Ramos (cell line): Measurements from ENCODE around the gene CTNNA3.

Experiments used
- in situ Hi-C: fragments of 300-500 bp; cut with MboI; formaldehyde crosslinking; loops from one replicate; pipeline ENCODE4 v1.14.3; 2022; ENCODE audit warnings: low sequenced_read_pairs; ENCODE audit not compliant: unreplicated experiment

The CTNNA3 gene

DNA sequence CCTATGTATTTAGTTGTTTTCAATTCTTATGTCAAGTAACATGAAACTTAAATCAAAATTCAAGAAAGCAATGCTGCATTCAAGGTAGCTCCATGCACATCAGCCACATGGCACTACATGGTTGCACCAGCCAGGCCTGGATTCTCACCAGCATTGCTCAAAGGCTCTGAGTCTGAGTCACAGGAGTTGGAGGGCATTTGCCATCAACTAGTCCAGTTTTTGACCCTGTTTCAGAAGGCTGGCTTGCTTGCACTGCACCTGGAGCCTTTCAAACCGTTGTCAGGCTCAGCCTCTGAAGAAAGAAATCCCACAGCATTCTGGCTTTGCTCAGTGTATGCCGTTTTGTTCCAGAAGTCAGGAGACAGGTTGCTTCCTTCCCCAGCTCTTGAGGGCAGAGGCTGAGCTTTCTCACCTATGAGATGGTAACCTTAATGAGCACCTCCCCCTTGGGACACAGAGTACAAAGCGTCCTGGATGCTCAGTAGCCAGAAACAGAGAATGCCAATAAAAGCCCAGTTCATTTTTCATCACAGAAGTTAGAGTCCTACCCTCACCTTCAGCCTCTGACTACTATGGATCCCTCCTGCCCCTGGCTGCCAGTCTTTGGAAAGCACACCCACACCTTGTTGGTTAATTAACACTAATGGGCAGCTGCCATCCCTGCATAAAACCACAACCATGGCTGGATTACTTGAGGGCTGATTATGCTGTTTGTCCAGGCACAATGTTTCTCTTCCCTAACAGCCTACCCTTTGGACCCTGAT, 1058.5 kb downstream of the CTNNA3 start:
- in situ Hi-C loops, result no loop called here

GRCh38 chr10:66629996-66630395, 1066.0 kb downstream of the CTNNA3 start:
- in situ Hi-C loops, result no loop called here

- in situ Hi-C loops, result no loop called here
Observed at GRCh38 chr10:66627156-66627555, 1068.8 kb downstream of the CTNNA3 start.

- in situ Hi-C loops, result no loop called here
Observed at GRCh38 chr10:66625709-66626590, 1070.0 kb downstream of the CTNNA3 start.

- in situ Hi-C loops, result no loop called here
Observed at GRCh38 chr10:66622050-66622449, 1073.9 kb downstream of the CTNNA3 start.

DNA sequence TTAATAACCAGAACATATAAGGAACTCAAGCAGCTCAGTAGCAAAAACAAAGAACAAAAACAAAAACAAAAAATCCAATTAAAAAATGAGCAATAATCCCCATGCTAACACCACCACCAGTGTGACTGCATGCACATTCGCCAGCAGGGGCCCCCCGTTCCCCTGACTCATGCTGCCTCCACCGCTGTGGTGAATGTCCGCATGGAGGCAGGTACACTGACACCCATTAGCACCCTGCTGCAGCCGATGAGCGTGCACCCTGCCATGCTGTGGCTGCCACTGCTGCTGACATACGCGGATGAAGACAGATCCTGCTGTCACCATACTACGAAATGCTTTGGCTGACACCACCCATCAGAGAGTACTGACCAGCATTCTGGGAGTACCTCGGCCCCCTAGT, 1091.8 kb downstream of the CTNNA3 start:
- in situ Hi-C loops, result no loop called here

DNA sequence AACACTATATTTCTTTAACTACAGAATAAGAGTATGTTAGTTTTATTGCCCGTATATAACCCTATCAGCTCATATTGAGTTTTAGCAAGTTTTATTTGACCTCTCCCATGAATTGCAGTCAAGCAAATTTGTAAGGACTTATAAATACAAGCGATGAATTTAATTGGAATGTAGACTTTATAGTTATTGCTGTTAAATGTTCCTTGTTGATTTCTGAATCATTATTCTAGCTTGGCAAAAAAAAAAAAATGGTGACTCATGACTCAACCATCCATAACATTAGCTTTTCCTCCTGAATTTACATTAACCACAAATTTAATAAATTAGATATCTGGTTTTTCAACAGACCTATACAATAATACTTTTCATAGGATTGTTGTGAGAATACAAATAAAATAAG, 1104.1 kb downstream of the CTNNA3 start:
- in situ Hi-C loops, result no loop called here

- in situ Hi-C loops, result no loop called here
Observed at GRCh38 chr10:66587680-66588050, 1108.3 kb downstream of the CTNNA3 start.

- in situ Hi-C loops, result no loop called here
Observed at GRCh38 chr10:66586897-66587679, 1108.9 kb downstream of the CTNNA3 start.

- in situ Hi-C loops, result no loop called here
Observed at GRCh38 chr10:66586073-66586472, 1109.9 kb downstream of the CTNNA3 start.

DNA sequence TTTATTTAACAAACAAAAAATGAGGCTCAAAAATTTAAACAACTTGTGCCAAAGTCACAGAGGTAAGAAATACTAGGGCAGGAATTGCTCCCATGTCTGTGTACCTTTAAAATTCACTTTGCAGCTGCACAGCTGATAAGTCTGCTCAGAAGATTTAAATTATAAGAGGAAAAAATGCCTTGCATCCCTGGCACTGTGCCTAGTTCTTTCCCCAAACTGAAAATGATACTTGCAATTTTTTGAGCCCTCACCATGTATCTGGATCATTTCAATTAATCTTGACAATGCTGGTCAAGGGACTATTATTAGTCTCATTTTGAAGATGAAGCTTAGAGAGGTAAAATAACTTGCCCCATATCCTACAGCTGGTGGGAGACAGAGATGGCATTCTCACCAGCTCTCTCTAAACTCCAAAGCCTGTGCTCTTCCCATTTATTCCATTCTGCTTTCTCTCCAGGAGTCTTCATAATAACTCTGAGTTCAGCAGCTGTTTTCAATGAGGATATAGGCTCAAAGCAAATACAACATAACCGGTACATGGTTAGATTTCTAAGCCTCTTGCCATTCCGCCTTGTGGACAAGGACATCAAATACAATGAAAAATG, 1120.6 kb downstream of the CTNNA3 start:
- in situ Hi-C loops, result no loop called here

GRCh38 chr10:66572700-66573099, 1123.3 kb downstream of the CTNNA3 start:
- in situ Hi-C loops, result no loop called here

- in situ Hi-C loops, result no loop called here
Observed at GRCh38 chr10:66565999-66566398, 1130.0 kb downstream of the CTNNA3 start.

GRCh38 chr10:66564287-66564686, 1131.7 kb downstream of the CTNNA3 start:
- in situ Hi-C loops, result no loop called here

- in situ Hi-C loops, result no loop called here
Observed at GRCh38 chr10:66555061-66555460, 1140.9 kb downstream of the CTNNA3 start.

- in situ Hi-C loops, result no loop called here
Observed at GRCh38 chr10:66552331-66552730, 1143.7 kb downstream of the CTNNA3 start.

DNA sequence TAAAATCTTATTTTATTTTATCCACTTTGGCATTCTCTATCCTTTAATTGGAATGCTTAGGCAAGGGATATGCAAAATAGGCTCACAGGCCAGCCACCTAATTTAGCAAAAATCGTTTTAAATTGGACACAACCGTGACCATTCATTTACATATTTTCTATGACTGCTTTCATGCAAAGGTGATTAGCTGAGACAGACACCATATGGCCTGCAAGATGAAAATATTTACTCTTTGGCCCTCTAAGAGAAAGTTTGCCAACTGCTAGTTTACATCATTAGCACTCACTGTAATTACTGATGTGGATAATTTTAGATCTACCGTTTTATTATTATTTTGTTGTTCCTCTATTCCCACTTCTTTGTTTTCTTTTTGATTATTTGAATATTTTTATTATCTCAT, 1145.6 kb downstream of the CTNNA3 start:
- in situ Hi-C loops, result no loop called here

DNA sequence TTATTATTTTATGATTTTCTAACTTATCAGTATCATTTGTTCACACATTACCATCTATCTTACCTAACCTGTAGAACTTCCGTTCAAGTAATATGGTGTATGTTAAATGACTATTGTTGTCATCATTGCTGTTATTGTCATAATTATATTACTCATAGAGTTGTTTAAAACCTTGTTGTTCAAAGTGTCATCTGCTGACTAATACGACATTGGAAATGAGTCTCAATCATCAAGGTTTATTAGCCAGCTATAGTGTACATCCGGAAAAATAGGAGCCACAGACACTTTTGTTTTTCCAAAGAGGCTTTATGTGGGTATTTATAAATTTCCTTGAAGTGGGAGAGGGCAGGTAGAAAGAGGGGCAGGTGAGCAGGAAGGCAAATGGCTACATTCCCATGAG, 1157.1 kb downstream of the CTNNA3 start:
- in situ Hi-C loops, result no loop called here

DNA sequence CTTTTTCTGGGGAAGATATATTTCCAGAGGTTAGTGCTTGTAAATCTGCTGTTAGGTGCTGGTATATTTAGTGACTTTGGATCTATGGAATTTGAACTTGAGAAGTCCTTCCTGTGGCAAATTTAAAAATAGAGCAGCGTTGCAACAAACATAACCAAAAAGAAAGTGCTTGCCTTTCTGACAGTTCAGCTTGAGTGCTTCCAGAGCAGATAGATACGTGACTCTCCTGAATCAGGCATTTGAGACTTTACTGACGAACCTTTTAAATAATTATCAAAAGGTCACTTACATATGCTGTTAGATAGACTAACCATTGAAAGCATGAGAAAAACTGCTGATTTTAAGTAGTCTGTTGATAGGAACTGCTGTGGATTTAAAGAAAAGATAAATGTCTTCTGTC, 1157.6 kb downstream of the CTNNA3 start:
- in situ Hi-C loops, result no loop called here

DNA sequence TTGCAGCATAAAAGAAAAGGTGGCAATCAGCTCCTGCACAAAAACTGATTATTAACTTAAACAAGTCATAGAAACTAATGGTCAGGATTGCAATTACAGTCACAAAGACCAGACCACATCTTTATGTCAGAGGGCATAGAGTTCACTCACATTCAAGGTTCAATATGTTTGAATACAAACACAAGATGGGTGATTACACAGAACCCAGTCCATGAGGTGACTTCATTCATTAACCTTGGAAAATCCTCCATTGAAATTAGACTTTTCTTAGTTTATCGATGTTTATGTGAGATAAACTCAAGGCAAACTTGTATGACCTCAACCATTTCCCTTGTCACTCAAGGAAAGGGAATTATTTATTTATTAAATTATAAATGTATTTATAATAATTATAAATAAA, 1158.8 kb downstream of the CTNNA3 start:
- in situ Hi-C loops, result no loop called here
